Measurements from ENCODE around the gene STUM. TPM values are rescaled to one million over a fixed set of nuclear protein-coding genes. Genes with fewer than 3 reads are reported as not detected.

STUM gene
- total and polyA plus RNA-seq, 12 donors = 0.13 to 0.44 (median 0.24) TPM; not detected in 1

DNA sequence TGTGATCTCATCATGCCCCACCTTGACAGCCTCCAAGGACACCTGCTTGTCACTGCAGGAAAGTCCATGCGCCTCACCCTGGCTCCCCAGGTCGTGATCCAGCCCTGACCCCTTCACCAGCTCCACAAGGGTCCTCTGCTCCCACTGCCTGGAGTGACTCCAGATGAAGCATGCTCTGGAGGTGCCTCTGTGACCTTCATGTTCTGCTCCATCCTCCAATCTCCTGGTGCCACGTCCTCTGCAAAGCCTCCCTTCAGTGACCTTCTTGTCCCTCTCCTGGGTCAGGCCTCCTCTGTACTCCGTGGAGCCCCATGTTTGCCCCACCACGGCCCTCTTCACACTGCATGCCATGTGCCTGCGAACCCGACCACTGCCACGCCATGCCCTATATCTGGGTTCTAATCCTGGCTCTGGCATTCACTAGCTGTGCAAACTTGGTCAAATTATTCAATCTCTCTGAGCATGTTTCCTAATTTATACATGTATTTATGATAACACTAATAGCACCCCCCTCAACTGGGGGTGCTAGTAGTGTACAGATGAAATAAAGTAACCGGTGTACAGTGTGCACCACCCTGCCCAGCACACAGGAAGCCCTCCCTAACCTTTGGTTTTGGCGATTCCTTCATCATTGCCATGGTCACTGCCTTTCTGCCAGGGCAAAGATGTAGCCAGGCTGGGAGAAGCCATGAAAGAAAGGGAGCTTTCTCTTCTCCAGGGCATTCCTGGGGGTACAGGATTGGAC lies 77.4 kb downstream of the STUM start:
- DNase-seq = peak in 1 of 7 donors; percentile 11
- Histone ChIP-seq H3K4me3 (no peak overlapping the region), H3K27me3 (no peaks in the 10 kb centered on the region), H3K9me3 (replicated peaks in 1 of 3) (no peaks in the 10 kb centered on the region), H3K4me1 (replicated peaks in 1 of 2) (no peaks in the 10 kb centered on the region), H3K27ac (no peak overlapping the region), H3K36me3 (replicated peaks in 1 of 2) (no peaks in the 10 kb centered on the region)
- intact Hi-C loops (cut with DNase I) = no loop called here
- no peak for TF ChIP-seq POLR2A (IDR thresholded peaks at IDR 0.05)
- TF ChIP-seq, protein P1, sequence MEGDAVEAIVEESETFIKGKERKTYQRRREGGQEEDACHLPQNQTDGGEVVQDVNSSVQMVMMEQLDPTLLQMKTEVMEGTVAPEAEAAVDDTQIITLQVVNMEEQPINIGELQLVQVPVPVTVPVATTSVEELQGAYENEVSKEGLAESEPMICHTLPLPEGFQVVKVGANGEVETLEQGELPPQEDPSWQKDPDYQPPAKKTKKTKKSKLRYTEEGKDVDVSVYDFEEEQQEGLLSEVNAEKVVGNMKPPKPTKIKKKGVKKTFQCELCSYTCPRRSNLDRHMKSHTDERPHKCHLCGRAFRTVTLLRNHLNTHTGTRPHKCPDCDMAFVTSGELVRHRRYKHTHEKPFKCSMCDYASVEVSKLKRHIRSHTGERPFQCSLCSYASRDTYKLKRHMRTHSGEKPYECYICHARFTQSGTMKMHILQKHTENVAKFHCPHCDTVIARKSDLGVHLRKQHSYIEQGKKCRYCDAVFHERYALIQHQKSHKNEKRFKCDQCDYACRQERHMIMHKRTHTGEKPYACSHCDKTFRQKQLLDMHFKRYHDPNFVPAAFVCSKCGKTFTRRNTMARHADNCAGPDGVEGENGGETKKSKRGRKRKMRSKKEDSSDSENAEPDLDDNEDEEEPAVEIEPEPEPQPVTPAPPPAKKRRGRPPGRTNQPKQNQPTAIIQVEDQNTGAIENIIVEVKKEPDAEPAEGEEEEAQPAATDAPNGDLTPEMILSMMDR (IDR thresholded peaks at IDR 0.05) = no peak
- WGBS, 4 donors = 69 to 81% (median 75%) methylated on average over 10 of the region's 10 CpGs

DNA sequence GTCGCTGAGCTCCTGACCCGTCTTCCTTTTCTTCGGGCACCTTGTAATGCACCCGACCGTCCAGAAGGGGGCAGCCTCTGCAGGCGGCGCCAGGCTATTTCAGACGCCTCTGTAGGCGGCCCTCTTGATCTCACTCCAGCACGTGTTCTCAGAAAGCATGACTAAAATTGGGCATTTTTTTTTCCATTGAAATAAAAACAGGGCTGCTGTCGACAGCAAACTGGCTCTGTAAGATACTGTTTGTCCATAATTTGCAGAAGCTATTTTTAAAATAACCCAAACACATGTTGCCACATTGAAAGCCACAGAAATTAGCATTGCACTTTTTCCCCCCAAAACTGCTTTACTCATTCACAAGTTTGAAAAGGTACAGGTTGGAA lies 78.0 kb downstream of the STUM start:
- peak; percentile 67 to 87 (median 76) for DNase-seq

GRCh38 chr1:226627050-226627755 lies 78.6 kb downstream of the STUM start:
- H3K27me3 ChIP-seq = no peaks in the 10 kb centered on the region
- H3K27ac ChIP-seq = no peak overlapping the region
- H3K36me3 ChIP-seq (replicated peaks in 1 of 2) = no peaks in the 10 kb centered on the region
- no peak overlapping the region for H3K4me3 ChIP-seq
- TF ChIP-seq, protein P1 (IDR thresholded peaks at IDR 0.05) = no peak
- no peak for TF ChIP-seq POLR2A (IDR thresholded peaks at IDR 0.05)
- intact Hi-C loops (cut with DNase I) = no loop called here
- no peak for DNase-seq
- no peaks in the 10 kb centered on the region for H3K4me1 ChIP-seq (replicated peaks in 1 of 2)
- WGBS, 4 donors = 73 to 78% (median 77%) methylated on average over 6 of the region's 6 CpGs
- no peaks in the 10 kb centered on the region for H3K9me3 ChIP-seq (replicated peaks in 1 of 3)

More for the DNA sequence above, 78.0 kb downstream of the STUM start:
- Histone ChIP-seq H3K9me3 (replicated peaks in 1 of 3) (no peaks in the 10 kb centered on the region), H3K4me1 (replicated peaks in 1 of 2) (no peaks in the 10 kb centered on the region), H3K4me3 (no peak overlapping the region), H3K36me3 (replicated peaks in 1 of 2) (no peaks in the 10 kb centered on the region), H3K27ac (no peak overlapping the region), H3K27me3 (no peaks in the 10 kb centered on the region)
- WGBS, 4 donors = 2% methylated on average over 10 to 11 of the region's 11 CpGs
- no peak for TF ChIP-seq POLR2A (IDR thresholded peaks at IDR 0.05)
- TF ChIP-seq, protein P1 (IDR thresholded peaks at IDR 0.05) = peak; percentile 80 to 98 (median 92)
- intact Hi-C loops (cut with DNase I) = no loop called here

- H3K4me1 ChIP-seq (replicated peaks in 1 of 2) = no peaks in the 10 kb centered on the region
- no peak for DNase-seq
- no peaks in the 10 kb centered on the region for H3K9me3 ChIP-seq (replicated peaks in 1 of 3)
- H3K4me3 ChIP-seq = no peak overlapping the region
- TF ChIP-seq POLR2A (IDR thresholded peaks at IDR 0.05) = no peak
- TF ChIP-seq, protein P1 (IDR thresholded peaks at IDR 0.05) = no peak
- WGBS, 4 donors = 81 to 88% (median 84%) methylated on average over 11 of the region's 11 CpGs
- H3K36me3 ChIP-seq (replicated peaks in 1 of 2) = no peaks in the 10 kb centered on the region
- no peak overlapping the region for H3K27ac ChIP-seq
- H3K27me3 ChIP-seq = no peaks in the 10 kb centered on the region
- intact Hi-C loops (cut with DNase I) = no loop called here
Observed at GRCh38 chr1:226627924-226628611, 79.5 kb downstream of the STUM start.

All from adrenal gland (tissue), 12 donors.